GM21390 (cell line): ENCODE data around the gene FANCI.
A peak's percentile ranks its signal among the peaks of the same experiment; 100 is the strongest.
"Not testable (repeated sequence)": the region's sequence is repeated elsewhere in the genome, so short reads cannot be mapped to it uniquely, and the experiment has no call there.

Experiments used
- ATAC-seq: cut with Tn5 transposase; IDR thresholded peaks from one replicate; pipeline ENCODE4 v1.9.1; 2021; ENCODE audit not compliant: unreplicated experiment

FANCI gene

DNA sequence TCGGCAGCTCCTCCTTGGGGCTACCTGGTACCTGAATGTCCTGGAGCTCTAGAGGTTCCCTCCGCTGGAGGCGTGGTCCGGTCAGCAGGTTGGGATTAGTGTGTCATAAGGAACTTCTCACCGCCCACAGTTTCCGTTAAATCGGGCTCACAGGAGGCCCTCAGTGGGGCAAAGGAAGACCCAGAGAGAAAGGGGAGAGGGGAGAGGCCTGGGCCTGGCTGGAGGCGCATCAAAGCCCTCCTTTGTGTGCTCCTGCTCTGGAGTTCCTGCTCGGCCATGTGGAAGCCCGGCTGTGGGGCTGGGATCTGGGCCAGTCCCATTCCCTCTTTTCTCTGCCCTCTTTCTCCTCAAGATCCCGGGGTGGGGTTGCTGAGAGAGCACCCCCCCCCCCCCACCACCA is 22.2 kb upstream of the FANCI start, which contains the start of gene RLBP1:
Gene RLBP1 (minus strand): TSS at position 37 of the 400 bp plus-strand sequence. CDS start 2,604 bp downstream, outside the sequence.
- no peak for ATAC-seq

GRCh38 chr15:89225588-89225987 is 18.2 kb upstream of the FANCI start:
- ATAC-seq, result no peak

DNA sequence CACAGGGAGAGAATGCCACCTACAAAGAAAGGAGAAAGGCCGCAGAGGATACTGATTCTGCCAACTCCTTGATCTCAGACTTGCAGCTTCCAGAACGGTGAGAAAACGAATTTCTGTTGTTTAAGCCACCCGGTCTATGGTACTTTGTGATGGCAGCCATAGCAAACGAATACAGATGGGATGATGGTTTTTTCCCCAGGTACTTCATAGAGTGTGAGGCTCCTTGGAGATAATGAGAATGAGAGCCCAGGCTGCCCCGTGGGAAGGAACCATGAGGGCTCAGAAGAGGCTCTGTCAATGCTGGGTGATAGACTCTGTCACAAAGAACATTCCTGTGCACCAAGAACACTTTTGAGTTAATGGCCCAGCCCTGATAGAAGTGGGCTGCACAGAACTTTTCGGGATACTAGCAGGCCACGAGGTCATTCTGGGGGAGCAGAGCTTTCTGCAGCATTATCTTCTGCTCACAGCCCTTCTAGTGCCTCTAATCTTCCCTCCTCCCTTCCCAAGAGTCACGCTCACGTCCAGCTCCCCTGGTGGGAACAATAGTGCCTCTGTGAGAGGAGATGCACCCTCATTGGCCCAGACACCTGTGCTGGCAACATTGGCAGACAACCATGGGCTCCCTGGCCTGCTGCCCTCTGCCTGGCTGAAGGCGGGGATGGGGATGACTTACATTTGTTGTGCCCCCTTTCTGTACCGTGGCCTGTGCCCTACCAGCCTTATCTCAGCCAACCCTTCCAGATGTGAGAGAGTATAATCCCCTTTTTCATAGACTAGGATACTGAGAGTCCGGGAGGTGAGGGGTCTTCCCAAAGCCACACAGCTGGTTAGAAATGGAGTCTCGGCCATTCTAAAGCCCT is 17.2 kb upstream of the FANCI start:
- ATAC-seq, result no peak

- ATAC-seq, result no peak
Measured at GRCh38 chr15:89227425-89227824, 16.4 kb upstream of the FANCI start.

- no peak for ATAC-seq
Measured at GRCh38 chr15:89230277-89230676, 13.5 kb upstream of the FANCI start.

DNA sequence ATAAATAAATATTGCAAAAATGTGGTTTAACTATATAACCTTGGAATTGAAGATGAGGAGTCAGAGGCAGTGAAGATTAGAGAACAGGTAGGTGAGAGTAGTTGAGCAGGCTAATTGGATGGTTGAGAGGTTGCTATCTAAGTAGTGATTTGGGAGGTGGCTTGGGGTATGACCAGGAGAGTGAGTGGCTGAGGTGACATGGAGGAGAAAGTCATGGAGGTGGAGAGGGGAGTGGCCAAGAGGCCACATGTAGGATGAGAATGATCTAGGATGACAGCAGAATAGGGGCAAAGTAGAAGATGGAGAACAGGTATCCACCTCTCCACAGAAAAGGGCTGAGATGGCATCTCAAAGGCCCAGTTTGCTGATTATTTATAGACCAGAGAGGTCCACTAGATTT is 11.9 kb upstream of the FANCI start:
- no peak for ATAC-seq

DNA sequence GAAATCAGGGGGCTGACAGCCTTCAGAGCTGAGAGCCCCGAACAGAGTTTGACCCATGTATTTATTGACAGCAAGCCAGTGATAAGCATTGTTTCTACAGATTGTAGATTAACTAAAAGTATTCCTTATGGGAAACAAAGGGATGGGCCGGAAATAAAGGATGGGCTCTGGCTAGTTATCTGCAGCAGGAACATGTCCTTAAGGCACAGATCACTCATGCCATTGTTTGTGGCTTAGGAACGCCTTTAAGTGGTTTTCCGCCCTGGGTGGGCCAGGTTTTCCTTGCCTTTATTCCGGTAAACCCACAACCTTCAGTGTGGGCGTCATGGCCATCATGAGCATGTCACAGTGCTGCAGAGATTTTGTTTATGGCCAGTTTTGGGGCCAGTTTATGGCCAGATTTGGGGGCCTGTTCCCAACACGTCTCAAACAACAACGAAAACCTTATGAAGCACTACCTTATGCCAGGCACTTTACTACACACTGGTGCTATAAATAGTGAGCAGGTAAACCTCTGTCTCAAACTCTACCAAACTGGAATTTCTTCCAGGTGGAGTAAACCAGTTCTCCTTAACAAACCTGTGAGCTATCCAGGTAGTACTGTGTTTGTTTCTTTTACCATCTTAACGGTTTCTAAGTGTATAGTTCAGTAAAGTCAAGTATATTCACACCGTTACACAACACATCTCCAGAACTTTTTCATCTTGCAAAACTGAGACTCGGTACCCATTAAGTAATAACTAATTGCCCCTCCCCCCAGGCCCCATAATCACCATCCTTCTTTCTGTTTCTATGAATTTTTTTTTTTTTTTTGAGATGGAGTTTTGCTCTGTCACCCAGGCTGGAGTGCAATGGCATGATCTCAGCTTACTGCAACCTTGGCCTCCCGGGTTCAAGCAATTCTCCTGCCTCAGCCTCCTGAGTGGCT is 3.6 kb upstream of the FANCI start:
- ATAC-seq, result not testable (repeated sequence)

DNA sequence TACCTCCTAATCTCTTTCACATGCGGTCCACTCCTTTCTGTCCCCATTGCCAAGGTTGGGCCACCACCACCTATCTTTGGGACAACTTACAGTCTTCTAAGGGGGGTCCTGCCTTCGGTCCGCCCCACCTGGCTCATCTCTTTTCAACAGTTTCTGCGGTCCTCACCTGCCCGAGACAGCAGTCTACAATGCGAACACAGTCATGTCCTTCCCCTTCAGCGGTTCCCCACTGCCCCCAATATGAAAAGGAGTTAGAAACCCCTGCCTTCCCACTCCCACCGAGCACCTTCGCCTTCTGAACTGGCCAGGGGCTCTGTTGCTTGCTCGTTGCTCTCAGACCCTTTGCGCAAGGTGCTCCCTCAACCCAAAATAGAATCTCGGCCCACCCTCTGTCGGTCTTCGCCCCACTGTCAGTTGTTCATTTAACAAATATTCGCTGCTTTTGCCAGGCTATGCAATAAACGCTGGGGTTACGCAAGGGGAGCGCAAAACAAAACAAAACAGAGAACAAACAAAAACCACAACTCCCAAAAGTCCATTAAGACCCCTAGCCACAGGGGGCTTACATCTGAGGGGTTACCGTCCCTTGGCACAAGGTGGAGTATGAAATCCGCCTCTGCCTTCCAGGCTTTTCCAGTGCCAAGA is 611 bp upstream of the FANCI start:
- ATAC-seq, result no peak

DNA sequence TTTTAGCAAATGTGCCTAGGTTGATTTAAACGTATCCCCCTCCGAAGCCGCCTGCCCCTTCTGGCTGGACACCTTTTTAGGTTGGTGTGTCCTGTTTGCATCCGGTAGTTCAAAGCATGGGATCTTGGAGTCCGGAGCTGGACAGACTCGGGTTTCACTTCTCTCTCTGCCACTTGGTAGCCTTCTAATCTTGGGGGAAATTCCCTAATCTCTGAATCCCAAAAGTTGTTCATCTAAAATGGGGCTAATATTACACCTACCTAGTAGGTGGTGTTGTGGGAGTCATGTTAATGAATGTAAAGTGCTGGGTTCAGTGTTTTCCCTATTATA is 760 bp downstream of the FANCI start:
- peak; percentile 20 for ATAC-seq

DNA sequence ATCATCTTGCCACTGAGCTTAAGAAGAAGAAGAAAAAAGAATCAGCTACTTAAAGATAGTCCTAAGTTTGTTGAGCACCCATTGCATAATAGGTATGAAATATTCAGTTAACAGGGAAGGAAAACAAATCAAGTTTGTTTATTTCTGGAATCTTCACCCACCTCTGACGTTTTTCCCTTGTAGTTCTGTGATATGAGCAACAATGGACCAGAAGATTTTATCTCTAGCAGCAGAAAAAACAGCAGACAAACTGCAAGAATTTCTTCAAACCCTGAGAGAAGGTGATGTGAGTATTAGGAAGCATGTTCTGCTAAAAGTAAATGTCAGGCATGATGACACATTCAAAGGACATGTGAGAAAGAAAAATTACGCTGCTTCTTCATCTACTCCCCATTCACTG is 3.7 kb downstream of the FANCI start:
- ATAC-seq, result no peak

- ATAC-seq, result no peak
Measured at GRCh38 chr15:89248584-89248983, 4.8 kb downstream of the FANCI start.

DNA sequence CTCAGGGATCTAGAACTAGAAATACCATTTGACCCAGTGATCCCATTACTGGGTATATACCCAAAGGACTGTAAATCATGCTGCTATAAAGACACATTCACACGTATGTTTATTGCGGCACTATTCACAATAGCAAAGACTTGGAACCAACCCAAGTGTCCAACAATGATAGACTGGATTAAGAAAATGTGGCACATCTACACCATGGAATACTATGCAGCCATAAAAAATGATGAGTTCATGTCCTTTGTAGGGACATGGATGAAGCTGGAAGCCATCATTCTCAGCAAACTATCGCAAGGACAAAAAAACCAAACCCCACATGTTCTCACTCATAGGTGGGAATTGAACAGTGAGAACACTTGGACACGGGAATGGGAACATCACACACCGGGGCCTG is 6.4 kb downstream of the FANCI start:
- not testable (repeated sequence) for ATAC-seq

DNA sequence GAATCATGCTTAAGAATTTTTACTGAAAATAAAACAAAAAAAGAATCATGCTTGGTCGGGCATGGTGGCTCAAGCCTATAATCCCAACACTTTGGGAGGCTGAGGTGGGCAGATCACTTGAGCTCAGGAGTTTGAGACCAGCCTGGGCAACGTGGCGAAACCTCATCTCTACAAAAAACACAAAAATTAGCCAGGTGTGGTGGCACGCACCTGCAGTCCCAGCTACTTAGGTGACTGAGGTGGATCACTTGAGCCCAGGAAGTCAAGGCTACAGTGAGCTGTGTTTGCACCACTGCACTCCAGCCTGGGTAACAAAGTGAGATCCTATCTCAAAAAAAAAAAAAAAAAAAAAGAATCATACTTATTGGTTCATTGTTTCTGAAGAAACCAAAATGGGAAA is 33.5 kb downstream of the FANCI start:
- ATAC-seq, result not testable (repeated sequence)

- no peak for ATAC-seq
Measured at GRCh38 chr15:89278307-89278706, 34.5 kb downstream of the FANCI start.

GRCh38 chr15:89282631-89283030 is 38.9 kb downstream of the FANCI start:
- ATAC-seq, result no peak

- no peak for ATAC-seq
Measured at GRCh38 chr15:89283201-89283600, 39.4 kb downstream of the FANCI start.

DNA sequence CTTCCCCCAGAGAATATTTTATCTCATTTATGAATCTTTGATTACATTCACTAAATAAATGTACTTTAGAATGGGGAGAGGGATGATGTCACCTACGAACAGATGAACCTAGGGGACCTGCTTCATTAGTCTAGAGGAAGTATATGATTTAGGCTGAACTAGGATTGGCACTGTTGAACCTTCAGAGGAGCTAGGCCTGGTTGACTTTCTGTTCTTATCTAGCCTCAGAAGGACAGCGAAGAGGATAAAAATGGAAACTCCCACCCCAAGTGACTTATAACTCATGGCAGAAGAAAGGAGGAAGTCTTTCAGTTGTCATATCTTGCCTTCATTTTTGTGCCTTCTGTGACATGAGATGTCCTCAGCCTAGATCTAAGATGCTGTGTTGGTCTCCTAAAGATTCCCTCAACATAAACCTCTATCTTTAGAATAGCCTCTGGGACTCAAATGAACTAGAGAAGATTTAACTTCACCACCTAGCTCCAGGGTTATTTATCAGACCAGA is 48.2 kb downstream of the FANCI start:
- no peak for ATAC-seq

GRCh38 chr15:89293012-89293411 is 49.2 kb downstream of the FANCI start:
- no peak for ATAC-seq

DNA sequence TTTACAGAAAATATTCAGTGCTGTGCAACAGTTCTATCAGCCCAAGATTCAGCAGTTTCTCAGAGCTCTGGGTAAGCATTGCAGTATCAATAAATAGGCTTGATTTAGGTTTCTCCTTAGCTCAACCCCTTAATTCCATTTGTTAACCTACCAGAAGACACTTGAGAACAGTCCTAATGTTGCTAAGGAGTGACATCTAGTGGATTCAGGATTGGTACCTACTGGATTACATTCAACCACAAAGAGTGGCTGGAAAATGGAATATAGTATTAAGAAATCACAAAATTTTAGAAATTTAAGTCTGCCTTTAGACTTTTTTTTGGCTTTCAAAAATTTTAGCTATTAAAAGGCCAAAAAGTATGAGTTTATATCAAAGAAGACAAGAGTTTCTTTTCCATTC is 56.1 kb downstream of the FANCI start:
- no peak for ATAC-seq

DNA sequence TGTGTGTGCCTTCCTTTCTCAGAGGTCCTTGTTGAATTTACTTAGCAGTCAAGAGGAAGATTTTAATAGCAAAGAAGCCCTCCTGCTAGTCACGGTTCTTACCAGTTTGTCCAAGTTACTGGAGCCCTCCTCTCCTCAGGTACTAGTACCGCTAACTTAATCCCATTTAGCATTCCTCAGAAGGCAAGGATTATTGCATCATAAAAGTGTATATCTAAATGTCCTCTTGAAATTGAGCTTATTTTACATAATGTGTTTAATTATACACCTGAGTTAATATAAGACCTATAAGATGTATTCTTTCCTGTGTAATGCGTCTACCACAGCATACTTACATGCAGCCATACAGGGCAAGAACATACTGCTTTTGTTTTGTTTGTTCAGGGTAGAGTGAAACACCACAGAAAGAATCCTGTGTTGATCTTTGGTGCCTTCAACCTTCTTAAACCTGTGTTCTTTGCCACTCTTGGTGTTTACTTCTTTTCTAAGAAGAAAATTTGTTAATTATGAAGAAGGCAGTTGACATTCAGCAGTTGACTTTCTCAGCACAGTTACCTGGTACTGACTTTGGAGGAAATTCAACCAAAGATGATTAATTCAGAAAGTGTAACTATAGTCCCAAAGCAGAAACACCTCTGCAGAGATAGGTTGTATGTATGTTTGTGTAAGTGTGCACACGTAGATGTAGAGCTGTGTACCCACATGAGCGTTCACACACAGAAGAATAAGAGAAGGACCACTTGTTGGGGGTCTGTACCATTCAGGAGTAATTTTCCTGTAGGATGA is 57.7 kb downstream of the FANCI start:
- no peak for ATAC-seq
